ENCODE data around the gene HPCAL1.

Gene HPCAL1

GRCh38 chr2:10338270-10339188, 35.8 kb downstream of the HPCAL1 start:
- DNase-seq, result no peak

DNA sequence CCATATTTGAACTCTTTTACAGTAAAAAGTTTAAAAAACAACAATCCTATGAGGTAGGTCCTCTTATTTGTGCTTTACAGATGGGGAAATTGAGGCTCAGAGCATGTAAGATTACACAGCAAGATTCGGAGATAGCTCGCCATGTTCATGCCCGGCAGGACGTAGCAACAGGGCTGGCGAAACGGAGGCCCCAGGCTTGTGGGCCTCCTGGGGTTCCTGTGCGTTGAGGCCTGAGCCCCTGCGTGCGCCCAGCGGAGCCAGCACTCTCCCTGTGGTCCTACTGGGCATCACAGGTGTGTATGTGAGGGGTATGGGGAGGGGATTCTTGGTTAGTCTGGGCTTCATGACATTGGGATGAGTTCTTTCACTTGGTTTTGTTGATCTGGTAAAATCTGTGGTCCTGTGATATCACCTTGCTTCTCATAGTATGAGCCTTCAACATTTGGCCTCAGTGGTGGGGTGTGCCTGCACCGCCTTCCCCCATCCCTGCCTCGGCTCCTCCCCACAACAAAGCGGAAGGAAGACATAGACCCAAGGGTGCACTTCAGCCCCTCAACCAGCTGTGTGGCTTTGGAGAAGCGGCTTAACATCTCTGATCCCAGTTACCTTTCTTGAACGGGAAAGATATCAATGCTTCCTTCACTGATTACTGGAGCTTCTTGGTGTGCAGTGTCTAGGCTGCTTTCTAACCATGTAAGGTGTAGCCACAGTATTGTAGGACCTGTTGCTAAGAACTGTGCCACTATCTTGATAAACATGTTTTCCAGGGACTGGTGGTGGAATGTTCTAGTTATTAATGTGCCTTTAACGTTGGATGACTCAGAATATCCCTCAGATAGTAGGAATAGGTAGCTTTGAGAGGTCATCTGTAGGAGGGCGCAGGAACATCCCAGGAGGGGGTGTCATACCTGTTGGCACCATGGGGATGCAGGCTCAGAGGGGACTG, 37.2 kb downstream of the HPCAL1 start:
- DNase-seq, result no peak

DNA sequence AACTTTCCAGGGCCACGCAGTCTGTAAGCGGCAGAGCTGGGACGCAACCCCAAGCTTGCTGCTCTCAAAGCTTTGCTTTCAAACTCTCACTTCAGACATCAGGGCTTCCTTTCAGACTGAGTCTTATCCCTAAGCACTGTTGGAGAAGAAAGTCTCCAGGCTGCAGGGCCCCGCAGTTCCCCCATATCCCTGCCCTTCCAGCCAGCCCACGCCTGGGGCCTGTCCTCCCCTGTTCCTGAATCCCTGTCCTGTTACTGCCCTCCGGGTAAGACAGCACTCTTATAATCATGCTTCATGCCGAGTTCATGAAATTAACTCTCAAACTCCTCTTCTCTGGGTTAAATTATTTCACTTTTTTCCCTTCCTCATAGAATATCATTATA, 37.9 kb downstream of the HPCAL1 start:
- no peak for DNase-seq

DNA sequence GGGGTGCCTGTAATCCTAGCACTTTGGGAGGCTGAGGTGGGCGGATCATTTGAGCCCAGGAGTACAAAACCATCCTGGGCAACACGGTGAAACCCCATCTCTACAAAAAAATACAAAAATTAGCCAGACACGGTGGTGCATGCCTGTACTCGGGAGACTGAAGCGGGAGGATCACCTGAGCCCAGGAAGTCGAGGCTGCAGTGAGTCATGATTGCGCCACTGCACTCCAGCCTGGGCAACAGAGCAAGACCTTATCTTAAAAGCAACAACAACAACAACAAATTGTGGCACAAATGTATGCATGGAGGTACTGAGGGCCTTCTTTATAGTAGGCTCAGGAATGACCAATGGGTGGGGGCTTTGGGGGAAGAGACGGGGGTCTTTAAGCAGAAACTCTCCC, 38.5 kb downstream of the HPCAL1 start:
- no peak for DNase-seq

DNA sequence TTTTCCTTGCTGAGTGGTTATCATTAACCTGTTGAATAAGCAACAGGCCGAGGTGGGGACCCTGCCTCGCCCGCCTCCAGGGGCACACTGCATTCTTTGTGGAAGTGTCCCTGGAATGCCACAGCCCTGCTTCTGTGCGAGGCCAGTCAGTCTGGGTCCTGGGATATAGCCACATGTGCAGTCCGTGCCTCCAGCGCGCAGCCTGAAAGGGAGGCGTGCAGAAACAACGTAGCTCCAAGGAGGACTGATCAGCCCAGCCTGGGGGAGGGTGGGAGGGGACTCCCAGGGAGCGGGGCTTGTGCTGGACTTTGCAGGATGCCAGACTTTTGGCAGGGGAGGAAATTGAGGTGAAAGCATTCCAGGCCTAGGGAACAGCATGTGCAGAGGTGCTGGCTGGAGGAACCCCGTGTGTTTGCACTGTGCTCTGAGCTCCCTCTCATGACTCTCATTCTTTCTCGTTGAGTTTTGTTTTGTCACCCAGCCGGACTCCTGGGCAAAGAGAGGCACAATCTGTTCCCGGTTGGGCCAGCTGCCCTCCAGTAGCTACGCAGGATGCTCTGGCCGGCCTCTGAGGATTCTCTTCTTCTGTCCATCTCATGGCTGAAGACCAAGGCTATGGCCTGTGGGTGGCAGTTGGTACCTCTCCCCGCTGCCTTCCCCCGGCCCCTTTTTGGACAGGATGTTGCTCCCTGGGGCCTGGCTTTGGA, 39.7 kb downstream of the HPCAL1 start:
- peak; percentile 31 for DNase-seq

- DNase-seq, result no peak
Observed at GRCh38 chr2:10343191-10343590, 40.5 kb downstream of the HPCAL1 start.

- peak; percentile 37 for DNase-seq
Observed at GRCh38 chr2:10343658-10344057, 41.0 kb downstream of the HPCAL1 start.

GRCh38 chr2:10344105-10345066, 41.7 kb downstream of the HPCAL1 start:
- DNase-seq, result peak; percentile 37

DNA sequence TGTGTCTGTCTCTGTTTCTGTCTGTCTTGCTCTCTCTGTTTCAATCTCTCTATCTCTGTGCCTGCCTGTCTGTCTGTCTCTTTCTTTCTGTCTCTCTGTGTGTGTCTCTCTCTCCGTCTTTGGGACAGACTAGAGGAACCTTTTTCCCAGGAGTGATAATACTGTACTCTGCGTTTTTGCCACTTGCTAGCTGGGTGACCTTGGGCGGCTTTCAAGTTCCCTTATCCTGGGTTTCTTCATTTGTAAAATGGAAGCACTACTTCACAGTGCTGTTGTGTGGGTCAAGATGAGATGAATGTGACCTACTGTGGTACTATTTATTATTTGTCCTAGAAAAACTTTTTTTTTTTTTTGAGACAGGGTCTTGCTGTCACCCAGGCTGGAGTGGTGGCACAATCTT, 42.4 kb downstream of the HPCAL1 start:
- DNase-seq, result no peak

- DNase-seq, result no peak
Observed at GRCh38 chr2:10345813-10346212, 43.1 kb downstream of the HPCAL1 start.

DNA sequence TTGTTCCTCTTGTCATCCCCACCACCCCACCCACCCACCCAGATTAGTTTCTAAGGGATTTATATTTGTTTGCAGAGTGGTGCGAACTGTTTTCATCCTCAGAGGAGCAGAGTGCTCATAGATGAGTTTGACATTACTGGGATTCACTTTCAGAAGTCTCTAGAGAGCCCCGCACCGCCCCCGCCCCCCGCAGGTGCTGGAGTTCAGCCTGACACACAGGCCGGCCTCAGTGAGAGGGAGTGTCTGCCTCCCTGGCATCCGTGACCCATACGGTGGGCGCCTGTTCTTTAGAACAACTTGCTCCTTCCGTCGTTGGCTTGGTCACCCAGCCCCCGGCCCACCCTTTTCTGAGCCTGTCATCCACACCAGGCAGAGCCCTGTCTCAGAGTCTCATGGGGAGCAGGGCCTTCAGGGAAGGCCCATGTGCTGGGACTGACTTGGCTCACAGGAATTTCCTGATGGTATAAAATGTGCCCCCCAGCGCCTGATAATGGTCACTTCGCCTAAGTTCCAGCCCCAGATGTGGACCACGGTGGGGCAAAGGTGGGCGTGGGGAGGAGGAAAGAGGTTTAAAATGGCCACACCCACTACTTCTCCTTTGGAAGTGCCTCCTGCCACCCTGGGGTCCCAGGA, 44.3 kb downstream of the HPCAL1 start:
- DNase-seq, result no peak

DNA sequence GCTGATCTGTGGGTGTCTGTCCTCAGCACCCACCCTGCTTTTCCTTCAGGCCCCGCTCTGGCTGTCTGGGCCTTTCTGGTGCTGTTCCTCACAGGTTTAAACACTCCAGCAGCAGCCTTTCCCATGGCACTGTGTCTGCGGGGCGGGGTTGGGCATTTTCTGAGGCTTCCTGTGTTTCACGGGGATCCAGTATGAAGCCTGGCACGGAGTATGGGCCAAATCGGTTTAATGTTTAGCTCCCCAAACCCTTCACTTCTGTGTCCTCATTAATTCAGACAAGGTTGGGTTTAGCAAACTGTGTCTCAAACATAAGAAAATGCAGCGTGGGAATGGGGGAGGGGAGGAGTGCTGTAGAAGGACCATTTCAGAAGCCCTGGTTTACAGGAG, 44.9 kb downstream of the HPCAL1 start:
- DNase-seq, result no peak

DNA sequence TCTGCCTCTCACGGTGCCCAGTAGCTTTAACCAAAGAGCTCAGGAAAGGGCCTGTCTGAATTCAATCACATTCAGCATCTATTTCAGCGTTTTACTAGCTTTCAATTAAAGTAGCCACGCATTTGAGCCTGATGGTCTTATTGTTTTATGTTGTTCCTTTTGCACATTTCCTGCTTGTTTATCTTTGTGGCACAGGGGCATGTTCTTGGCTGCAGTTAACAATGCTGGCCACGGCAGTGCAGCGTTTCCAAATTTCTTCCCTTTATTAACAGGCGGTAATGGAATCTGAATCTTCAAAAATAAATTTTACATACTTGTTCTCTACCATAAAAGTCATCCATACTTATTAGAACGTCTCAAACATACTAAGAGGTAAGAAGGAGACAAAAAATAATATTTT, 46.2 kb downstream of the HPCAL1 start:
- no peak for DNase-seq

DNA sequence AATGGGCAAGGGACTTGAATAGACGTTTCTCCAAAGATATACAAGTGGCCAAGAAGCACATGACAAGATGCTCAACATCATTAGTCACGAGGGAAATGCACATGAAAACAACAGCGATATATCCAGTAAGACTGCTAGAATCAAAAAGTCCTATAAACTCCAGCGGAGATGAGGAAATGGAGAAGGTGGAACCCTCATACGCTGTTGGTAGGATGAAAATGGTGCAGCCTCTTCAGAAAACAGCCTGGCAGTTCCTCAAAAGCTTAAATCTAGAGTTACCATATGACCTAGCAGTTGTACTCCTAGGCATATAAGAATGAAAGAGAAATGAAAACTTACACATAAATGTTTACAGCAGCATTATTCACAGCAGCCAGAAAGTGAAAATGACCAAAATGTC, 48.1 kb downstream of the HPCAL1 start:
- DNase-seq, result no peak

DNA sequence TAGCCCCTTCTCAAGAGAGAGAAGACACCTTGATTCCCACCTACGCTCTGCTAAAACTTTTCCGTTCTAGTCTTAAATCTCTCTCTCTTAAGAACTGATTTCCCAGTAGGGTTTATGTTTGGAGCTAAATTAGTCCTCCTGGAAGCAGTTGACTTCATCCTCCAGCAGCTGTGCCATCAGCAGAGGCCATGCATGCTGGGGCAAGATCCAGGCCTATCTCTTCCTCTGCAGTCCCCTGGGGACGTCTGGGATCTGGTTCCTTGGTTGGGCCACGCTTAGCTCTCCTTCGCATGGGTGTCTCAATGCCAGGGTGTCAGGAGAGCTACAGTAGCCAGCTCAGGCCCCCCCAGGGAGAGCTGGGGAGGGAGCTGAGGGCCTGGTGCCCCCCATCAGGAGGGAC, 49.7 kb downstream of the HPCAL1 start:
- no peak for DNase-seq

- DNase-seq, result no peak
Observed at GRCh38 chr2:10352972-10353371, 50.3 kb downstream of the HPCAL1 start.

DNA sequence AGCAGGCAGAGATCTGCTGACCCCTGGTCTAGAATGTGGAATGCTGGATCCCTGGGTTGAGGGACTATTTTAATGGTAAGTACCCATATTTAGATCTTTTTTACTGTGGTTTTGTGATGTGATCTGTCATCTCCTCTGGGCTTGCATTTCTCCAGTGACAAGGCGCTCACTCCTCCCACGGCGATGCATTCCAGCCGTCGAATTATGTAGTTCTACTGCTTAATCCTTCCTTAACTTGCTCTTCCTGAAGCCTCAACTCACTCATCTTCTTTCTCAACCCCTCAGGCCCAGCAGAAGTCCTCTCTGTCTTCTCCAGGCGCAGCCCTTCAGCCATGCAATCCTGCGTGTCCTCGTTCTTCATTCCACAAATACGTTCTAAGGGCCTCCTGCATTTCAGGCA, 51.2 kb downstream of the HPCAL1 start:
- no peak for DNase-seq

DNA sequence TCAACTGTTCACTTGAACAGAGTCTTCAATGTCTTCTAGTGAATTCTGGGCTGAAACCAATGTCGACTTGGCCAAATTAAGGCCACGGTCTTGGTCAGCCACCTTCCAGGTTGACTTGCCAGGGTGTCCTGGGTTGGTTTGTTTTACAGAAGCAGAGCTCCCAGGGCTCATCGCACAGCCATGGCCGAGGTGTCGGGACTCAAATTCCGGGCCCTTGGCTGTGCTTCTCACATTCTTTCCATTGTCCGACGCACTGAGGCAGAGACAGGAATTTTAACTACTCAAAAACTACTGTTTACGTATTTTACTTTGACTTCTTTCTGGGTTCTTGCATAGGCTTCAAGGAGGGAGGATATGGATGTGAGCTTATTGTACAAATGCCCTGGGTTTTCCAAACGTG, 51.7 kb downstream of the HPCAL1 start:
- no peak for DNase-seq

DNA sequence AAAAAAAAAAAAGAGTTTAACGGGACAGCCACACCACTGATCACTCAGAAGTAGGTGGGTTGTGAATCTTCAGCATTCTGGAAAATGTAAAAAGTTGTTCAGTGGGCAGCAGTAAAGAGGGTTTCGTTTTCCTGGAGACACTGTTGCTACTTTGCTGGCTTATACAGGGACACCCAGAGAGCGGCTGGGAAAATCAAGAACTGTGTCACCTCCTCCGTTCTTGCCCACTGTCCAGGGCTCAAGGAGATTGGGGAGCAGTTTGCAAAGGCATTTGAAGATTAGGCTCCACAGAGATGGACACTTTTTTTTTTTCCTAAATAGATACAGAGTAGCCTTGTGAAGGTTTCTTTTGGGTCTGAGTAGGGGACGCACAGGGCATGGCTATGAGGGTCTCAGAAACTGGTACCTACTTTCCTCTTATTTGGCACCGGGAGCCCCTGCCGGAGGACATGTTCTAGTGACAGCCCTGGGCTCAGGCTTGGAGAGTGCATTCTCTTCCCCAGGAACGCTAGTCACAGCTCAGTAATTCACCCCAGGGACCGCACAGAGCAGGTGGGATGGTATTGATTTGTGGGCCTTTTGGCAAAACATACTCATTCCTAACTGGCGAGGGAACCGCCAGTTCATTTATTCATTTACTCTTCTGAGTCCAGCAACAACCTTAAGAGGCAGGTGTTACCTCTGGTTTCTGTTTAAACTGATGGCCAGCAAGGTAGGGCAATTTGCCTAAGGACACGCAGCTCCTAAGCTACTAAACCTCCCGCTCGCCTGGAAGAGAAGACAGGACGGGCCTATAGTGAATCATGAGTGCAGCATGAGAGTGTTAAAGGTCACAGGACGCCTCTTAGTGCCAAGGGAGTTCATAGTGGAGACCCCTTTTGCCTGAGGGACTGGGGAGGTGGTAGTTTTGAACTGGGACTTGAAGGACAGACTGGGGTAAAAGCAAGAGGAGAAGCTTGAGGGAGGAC, 53.1 kb downstream of the HPCAL1 start:
- DNase-seq, result no peak

- no peak for DNase-seq
Observed at GRCh38 chr2:10356439-10356811, 53.7 kb downstream of the HPCAL1 start.

All from NCI-H446 treated with DMSO at 0.1 percent for 48 hours (cell line).